Adrenal gland (tissue), 5 donors: ENCODE data around the gene TREML4.

Source experiments
- POLR2A ChIP-seq, 2 donors: fragments of 450-650 bp; IDR thresholded peaks; one replicate each; pipeline ENCODE4 v1.6.1; 2017; ENCODE audit warnings: antibody characterized with exemption in 2 of 2, mild to moderate bottlenecking in 2 of 2, moderate library complexity in 1 of 2
- TF ChIP-seq, protein P1 (sequence below), 6 experiments: fragments of 450-650 bp in 4 of 6; fragments of 200-600 bp in 2 of 6; sonication (generic) in 1 of 6; IDR thresholded peaks; 1 replicate in 5 of 6; 2 replicates in 1 of 6; pipeline versions ENCODE4 v1.5.1 to v1.8.0; 2016 to 2021; ENCODE audit warnings: antibody characterized with exemption in 6 of 6, mild to moderate bottlenecking in 2 of 6, moderate library complexity in 1 of 6
- donor health status: DM: no; HTN: no; CAD: no.

- TF ChIP-seq, protein P1, sequence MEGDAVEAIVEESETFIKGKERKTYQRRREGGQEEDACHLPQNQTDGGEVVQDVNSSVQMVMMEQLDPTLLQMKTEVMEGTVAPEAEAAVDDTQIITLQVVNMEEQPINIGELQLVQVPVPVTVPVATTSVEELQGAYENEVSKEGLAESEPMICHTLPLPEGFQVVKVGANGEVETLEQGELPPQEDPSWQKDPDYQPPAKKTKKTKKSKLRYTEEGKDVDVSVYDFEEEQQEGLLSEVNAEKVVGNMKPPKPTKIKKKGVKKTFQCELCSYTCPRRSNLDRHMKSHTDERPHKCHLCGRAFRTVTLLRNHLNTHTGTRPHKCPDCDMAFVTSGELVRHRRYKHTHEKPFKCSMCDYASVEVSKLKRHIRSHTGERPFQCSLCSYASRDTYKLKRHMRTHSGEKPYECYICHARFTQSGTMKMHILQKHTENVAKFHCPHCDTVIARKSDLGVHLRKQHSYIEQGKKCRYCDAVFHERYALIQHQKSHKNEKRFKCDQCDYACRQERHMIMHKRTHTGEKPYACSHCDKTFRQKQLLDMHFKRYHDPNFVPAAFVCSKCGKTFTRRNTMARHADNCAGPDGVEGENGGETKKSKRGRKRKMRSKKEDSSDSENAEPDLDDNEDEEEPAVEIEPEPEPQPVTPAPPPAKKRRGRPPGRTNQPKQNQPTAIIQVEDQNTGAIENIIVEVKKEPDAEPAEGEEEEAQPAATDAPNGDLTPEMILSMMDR (IDR thresholded peaks at IDR 0.05): no peak
- no peak for TF ChIP-seq POLR2A (IDR thresholded peaks at IDR 0.05)
These were observed 19.2 kb downstream of the TREML4 start for GRCh38 chr6:41247288-41247865.
